Fibroblast of mammary gland (primary cell): Measurements from ENCODE around the gene PRR15.
A peak's percentile ranks its signal among the peaks of the same experiment; 100 is the strongest.

Source experiments
- DNase-seq: peaks from one replicate; pipeline ENCODE4 v3.0.0-alpha.2; 2010; ENCODE audit warnings: low read depth
- H3K4me3 ChIP-seq: 2 replicates; pipeline ENCODE4 v1.5.1; 2011; ENCODE audit warnings: low read depth, mild to moderate bottlenecking, low read length, moderate library complexity; ENCODE audit not compliant: control insufficient read depth
- TF ChIP-seq, protein P1 (sequence below): conservative IDR thresholded peaks from 2 replicates; pipeline ENCODE4 v1.5.1; 2011; ENCODE audit warnings: low read depth, low read length, inconsistent platforms; ENCODE audit not compliant: control insufficient read depth, insufficient read depth

The PRR15 gene

DNA sequence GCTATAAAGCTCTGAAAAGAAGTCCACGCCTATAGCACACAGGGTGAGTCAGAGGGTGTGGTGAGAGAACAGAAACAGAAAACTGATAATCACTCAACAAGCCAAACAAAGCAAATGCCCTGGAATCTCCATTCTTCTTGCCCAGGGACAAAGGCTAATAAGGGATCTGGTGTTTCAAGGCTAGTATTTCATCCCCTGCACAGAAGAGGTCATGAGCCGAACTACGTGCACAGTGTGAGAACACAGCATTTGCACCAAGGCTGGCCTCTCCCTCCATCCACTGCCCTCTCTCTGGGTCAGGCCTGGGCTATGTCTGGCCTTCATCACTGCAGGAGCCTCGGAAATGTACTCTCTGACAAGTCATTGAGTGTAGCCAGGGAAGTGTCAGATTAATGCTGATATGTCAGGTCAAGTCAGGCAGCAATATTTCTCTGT is 42.7 kb downstream of the PRR15 start:
- TF ChIP-seq, protein P1, sequence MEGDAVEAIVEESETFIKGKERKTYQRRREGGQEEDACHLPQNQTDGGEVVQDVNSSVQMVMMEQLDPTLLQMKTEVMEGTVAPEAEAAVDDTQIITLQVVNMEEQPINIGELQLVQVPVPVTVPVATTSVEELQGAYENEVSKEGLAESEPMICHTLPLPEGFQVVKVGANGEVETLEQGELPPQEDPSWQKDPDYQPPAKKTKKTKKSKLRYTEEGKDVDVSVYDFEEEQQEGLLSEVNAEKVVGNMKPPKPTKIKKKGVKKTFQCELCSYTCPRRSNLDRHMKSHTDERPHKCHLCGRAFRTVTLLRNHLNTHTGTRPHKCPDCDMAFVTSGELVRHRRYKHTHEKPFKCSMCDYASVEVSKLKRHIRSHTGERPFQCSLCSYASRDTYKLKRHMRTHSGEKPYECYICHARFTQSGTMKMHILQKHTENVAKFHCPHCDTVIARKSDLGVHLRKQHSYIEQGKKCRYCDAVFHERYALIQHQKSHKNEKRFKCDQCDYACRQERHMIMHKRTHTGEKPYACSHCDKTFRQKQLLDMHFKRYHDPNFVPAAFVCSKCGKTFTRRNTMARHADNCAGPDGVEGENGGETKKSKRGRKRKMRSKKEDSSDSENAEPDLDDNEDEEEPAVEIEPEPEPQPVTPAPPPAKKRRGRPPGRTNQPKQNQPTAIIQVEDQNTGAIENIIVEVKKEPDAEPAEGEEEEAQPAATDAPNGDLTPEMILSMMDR: no peak
- peak; percentile 83 for DNase-seq
- H3K4me3 ChIP-seq: no peak overlapping the region

DNA sequence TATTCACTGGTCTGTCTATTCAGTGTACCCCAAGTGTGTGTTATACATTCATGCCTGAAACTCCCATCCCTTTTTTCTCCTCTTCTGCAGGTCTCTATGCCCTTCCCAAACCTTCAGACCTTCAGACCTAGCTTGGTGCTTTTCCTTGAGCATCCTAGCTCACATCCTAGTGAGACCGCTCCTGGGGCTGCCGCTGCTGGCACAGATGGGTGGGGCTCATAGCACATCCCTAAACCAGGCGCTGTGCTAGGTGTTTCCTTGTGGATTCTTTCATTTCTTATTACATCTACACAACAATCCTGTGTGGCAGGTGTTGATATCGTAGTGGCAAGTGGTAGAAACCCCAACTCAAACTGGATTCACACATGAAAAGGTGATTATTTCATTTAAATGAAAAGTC is 43.2 kb downstream of the PRR15 start:
- H3K4me3 ChIP-seq: no peak overlapping the region
- DNase-seq: no peak
- TF ChIP-seq, protein P1: no peak

DNA sequence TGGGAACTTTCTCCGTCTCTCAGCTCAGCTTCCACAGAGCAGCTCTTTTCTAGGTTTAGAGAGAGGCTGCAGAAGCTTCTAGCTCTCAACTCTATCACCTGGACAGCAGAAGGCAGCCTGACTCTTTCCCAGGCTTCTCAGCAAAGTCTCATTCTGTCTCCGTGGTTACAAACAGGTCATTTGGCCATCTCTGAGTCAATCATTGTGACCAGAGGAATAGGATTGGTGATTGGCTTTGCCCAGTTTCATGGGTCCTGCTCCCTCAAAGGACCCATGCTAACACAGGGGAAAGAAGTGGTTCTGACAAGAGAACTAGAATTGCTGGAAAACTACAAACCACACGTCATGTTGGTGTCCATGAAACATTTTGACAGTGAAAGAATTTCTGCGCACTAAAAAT is 43.6 kb downstream of the PRR15 start:
- DNase-seq: no peak
- TF ChIP-seq, protein P1: no peak
- no peak overlapping the region for H3K4me3 ChIP-seq

DNA sequence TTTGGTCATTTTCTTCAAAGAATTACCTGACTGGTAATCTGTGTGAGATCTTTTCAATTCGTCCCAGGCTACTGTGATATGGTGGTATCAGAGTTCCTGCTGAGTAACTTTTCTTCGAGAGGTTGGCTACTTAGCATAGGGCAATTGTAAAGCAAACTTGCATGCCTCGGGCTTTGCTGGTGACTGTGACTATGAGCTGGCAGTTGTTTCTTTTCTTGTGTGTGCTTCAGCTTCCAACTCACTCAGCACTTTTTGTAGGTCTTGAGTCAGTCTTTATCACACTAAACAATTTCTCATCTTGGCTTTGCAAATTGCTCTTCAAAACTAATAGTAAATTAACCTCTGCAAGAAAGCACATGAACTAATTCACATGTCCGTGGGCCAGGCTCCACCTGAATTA is 44.3 kb downstream of the PRR15 start:
- TF ChIP-seq, protein P1: no peak
- no peak overlapping the region for H3K4me3 ChIP-seq
- peak; percentile 65 for DNase-seq

DNA sequence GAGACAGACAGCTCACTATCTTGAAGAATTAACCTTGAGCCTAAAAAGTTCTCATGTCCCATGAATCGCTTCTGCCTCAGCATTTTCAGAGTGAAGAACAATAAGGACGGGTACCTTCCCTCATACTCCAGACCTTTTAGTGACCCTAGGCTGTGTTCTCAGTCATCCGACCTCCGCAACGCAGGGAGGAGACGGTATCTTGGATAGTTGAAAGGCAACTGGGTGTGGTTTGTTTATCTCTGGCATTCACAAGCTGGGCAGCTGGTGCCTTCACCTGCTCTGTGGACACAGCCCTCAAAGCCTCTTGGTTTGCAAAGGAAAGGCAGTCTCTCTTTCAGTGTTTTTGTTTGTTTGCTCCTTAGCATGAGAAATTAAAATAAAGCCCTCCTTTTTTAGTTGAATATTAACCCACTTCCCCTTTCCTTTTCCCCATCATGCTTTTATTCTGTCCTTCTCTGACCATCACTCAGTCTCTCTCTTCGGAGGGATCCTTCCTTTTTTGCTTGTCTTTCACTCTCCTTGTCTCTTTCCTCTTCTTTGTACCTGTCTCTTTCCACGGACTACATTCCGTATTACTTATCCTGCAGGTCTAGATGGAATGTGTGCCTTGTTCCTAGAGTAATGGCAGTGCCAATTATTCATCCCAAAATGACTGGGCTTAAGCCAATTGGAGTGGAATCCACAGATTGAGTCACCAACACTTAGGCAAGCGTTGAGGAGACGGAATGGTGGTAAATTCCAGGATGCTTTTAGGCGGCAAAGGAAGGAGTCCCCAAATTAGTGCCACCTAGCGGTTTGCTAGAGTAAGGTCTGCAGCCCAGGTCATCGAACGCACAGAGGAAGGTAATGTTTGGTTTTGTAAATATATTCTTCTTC is 45.8 kb downstream of the PRR15 start:
- DNase-seq: peak; percentile 79
- TF ChIP-seq, protein P1: peak; percentile 83
- H3K4me3 ChIP-seq: no peak overlapping the region

DNA sequence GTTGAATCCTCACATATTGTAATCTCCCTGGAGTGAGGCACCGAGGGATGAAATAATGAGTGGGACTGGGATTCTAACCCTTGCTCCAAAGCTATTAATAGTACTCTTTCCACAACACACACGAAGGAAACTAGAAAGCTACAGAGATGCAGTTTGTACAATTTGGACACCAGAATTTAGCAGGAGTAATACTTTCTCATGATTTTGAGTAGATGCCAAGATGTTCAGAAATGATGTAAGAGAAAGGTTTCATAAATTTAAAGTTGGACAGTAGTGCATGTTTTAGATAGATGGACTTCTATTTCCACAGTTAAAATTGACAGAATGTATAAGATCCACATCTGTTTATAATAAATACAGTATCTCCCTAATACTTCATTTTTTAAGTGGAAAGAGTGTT is 46.5 kb downstream of the PRR15 start:
- TF ChIP-seq, protein P1: no peak
- no peak overlapping the region for H3K4me3 ChIP-seq
- peak; percentile 50 for DNase-seq
